Retinal pigment epithelial cell (primary cell): ENCODE data around the gene EHMT1.

Experiments
- DNase-seq: peaks from one replicate; pipeline ENCODE4 v3.0.0-alpha.2; 2010; ENCODE audit warnings: low read depth
- H3K4me3 ChIP-seq: 2 replicates; pipeline ENCODE4 v1.5.1; 2011; ENCODE audit warnings: mild to moderate bottlenecking, low read length, control low read depth, moderate library complexity
- CTCF ChIP-seq: conservative IDR thresholded peaks from 2 replicates; pipeline ENCODE4 v1.5.1; 2011; ENCODE audit warnings: low read depth, low read length, control low read depth, inconsistent platforms

EHMT1 gene

GRCh38 chr9:137788561-137789294 lies 169.9 kb downstream of the EHMT1 start:
- no peak overlapping the region for H3K4me3 ChIP-seq
- TF ChIP-seq CTCF = no peak
- DNase-seq = no peak

DNA sequence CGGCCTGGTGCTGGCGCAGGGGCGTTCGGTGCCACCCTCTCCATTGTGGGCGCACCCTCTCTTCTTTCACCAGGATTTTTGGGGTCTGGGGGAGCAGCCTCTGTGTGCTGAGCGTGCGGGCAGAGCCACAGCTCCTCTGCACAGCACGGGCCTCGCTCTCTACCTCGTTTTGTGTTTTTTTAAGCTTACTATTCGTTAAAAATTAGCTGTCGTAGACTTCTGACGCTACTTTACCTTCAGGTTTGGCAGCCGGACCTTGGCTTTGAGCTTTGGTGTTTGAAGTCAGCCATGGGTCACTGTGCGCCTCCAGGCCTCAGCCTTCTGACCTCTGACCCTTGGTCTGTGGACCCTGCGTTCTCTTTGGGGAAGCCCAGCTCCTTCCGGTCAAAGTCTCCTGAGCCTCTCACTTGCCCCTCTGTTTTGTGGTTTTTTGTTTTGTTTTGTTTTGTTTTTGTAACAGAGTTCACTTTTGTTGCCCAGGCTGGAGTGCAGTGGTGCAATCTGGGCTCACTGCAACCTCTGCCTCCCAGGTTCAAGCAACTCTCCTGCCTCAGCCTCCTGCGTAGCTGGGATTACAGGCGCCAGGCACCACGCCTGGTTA lies 170.6 kb downstream of the EHMT1 start:
- no peak for TF ChIP-seq CTCF
- no peak overlapping the region for H3K4me3 ChIP-seq
- DNase-seq = no peak

- TF ChIP-seq CTCF = no peak
- DNase-seq = no peak
- no peak overlapping the region for H3K4me3 ChIP-seq
These were observed 173.1 kb downstream of the EHMT1 start for GRCh38 chr9:137791947-137792346.

DNA sequence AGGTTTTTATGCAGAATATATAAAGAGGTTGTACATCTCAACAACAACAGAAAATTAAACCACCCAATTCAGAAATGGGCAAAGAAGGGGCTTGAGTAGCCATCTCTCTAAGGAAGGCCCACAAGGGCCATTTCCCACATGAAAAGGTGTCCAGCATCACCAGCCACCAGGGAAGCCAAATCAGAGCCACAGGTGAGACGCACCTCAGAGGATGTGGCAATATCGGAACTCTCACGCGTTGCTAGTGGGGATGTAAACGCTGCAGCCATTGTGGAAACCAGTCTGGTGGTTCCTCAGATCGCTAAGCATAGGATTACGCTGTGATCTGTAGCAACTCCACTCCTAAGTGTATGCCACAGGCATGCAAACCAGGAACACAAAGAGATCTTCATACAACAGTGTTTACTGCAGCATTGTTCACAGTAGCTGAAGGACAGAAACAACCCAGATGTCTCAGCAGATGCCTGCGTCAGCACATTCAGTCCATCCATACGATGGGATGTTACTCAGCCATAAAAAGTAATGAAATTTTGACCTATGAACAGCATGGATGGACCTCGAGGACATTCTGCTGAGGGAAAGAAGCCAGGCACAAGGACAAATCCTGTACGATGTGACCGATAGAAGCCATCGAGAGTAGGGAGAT lies 174.5 kb downstream of the EHMT1 start:
- TF ChIP-seq CTCF = no peak
- no peak overlapping the region for H3K4me3 ChIP-seq
- no peak for DNase-seq

DNA sequence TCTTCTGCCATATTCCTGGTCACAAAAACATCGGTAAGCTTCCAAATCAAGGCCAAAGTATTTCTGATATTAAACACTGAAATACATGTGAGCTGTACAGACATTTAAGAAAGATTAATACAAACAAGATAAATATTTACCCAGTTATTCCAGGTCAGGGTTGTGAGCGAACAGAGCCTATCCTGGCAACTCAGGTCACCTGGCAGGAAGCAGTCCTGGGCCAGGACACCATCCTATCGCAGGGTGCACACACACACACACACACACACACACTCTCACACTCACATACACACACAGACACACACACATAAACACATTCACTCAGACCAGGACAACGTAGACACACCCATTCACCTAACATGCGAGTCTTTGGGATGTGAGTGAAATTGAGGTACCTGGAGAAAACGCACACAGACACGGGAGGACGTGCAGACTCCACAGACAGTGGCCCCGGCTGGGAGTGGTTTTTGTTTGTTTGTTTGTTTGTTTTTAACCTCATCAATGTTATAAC lies 176.4 kb downstream of the EHMT1 start:
- no peak for TF ChIP-seq CTCF
- no peak for DNase-seq
- no peak overlapping the region for H3K4me3 ChIP-seq

DNA sequence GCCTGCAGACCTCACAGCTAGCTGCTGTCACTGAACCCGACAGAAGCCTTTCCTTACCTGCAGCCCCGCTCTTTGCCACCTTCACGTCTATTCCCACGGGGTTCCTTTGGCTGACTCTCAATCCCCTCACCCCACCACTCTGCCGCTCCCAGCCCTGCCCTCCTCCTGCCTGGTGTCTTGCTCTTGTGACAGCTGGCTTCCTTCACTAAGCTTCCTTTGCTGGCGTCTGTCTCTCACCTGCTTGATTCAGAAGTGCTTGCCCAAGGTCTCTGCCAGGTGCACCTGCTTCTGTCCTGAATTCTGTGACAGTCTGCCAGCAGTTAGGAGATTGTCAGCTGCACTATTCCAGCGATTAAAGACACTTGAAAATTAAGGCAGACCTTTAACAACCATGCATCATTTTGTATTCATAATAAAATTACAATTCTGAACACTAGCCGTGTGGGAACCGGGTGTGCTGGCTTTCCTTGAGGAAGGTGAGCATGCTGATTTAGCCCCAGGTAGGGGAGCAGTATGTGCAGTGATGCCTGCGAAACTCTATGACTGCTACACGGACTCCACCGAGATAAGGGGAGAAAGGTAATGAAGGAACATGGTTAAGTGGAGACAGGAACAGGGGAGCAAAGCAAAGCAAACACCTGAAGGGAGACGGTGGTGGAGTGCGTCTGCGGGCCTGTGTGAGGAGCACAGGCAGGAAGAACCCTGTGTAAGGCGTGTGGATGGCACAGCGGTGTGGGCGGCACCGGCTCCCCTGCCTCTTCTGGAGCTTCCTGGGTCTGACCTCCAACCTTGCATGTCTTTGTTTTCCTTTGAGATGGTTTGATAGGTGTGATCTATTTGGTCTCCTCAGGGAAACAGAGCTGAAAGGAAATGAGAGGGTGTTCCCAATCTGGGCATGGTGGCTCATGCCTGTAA lies 178.7 kb downstream of the EHMT1 start:
- no peak overlapping the region for H3K4me3 ChIP-seq
- TF ChIP-seq CTCF = no peak
- no peak for DNase-seq
